OCI-LY3 (cell line): Measurements from ENCODE around the gene SULF2.

Experiments
- H2AFZ ChIP-seq: fragments of 200-600, 300-600 bp; shearing (Covaris generic); 2 replicates; pipeline ENCODE4 v1.6.0; 2014; ENCODE audit warnings: antibody characterized with exemption, low read depth, low read length
- H3K27ac ChIP-seq: fragments of 200-600, 300-600 bp; sonication (generic); 2 replicates; pipeline ENCODE4 v1.5.1; 2014; ENCODE audit warnings: mild to moderate bottlenecking, low read length, moderate library complexity, mixed read lengths
- H3K27me3 ChIP-seq: fragments of 200-600, 300-600 bp; sonication (generic); 2 replicates; pipeline ENCODE4 v1.6.1; 2014; ENCODE audit warnings: low read depth, low read length, mixed read lengths
- H3K36me3 ChIP-seq: fragments of 200-600, 300-600 bp; sonication (generic); replicated peaks from 2 replicates; pipeline ENCODE3; 2014; ENCODE audit warnings: low read depth, low read length, mixed read lengths
- H3K4me1 ChIP-seq: fragments of 300-600, 200-600 bp; sonication (generic); 2 replicates; pipeline ENCODE4 v1.6.1; 2014; ENCODE audit warnings: low read length, mixed read lengths
- H3K4me2 ChIP-seq: fragments of 200-600, 300-600 bp; sonication (generic); 2 replicates; pipeline ENCODE4 v1.6.1; 2014; ENCODE audit warnings: low read length, mixed read lengths
- H3K4me3 ChIP-seq: fragments of 300-600, 200-600 bp; sonication (generic); 2 replicates; pipeline ENCODE4 v1.5.1; 2014; ENCODE audit warnings: antibody characterized with exemption, mild to moderate bottlenecking, low read length, moderate library complexity
- H3K79me2 ChIP-seq: fragments of 300-600, 200-600 bp; shearing (Covaris generic); 2 replicates; pipeline ENCODE4 v1.6.1; 2014; ENCODE audit warnings: mild to moderate bottlenecking, low read length, mixed read lengths
- H3K9ac ChIP-seq: fragments of 300-600, 200-600 bp; shearing (Covaris generic); 2 replicates; pipeline ENCODE4 v1.6.0; 2014; ENCODE audit warnings: mild to moderate bottlenecking, low read length, moderate library complexity
- H3K9me3 ChIP-seq: fragments of 200-600, 300-600 bp; shearing (Covaris generic); 2 replicates; pipeline ENCODE4 v1.6.1; 2014; ENCODE audit warnings: low read length, mixed read lengths; ENCODE audit not compliant: insufficient read depth
- H4K20me1 ChIP-seq: fragments of 200-600, 300-600 bp; sonication (generic); 2 replicates; pipeline ENCODE4 v1.6.1; 2016; ENCODE audit warnings: low read length, mixed read lengths; ENCODE audit not compliant: insufficient read depth
- EZH2phosphoT487 ChIP-seq: fragments of 200-600 bp; shearing (Covaris generic); IDR thresholded peaks from 2 replicates; pipeline ENCODE4 v1.6.1; 2018; ENCODE audit warnings: antibody characterized with exemption, mixed run types, low read depth
- TF ChIP-seq, protein P1 (sequence below): fragments of 200-600, 300-600 bp; sonication (generic); IDR thresholded peaks from 2 replicates; pipeline ENCODE4 v1.5.1; 2014; ENCODE audit warnings: antibody characterized with exemption, low read length, low read depth

SULF2 gene

DNA sequence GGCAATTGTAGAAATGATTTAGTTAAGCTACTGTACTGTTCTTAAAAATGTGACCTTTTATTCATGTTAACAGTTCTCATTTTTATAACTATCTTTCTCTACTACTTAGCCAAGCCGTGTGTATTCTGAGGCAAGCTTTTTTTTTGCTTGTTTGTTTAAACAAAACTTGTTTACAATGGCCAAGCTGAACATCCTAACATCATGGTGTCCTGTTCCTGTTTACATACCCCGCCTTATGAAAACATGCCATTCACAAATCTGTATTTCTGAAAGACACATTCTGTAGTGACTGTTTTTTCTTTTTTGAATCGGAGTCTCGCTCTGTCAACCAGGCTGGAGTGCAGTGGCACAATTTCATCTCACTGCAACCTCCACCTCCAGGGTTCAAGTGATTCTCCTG is 142.7 kb downstream of the SULF2 start:
- TF ChIP-seq EZH2phosphoT487: no peak
- TF ChIP-seq, protein P1, sequence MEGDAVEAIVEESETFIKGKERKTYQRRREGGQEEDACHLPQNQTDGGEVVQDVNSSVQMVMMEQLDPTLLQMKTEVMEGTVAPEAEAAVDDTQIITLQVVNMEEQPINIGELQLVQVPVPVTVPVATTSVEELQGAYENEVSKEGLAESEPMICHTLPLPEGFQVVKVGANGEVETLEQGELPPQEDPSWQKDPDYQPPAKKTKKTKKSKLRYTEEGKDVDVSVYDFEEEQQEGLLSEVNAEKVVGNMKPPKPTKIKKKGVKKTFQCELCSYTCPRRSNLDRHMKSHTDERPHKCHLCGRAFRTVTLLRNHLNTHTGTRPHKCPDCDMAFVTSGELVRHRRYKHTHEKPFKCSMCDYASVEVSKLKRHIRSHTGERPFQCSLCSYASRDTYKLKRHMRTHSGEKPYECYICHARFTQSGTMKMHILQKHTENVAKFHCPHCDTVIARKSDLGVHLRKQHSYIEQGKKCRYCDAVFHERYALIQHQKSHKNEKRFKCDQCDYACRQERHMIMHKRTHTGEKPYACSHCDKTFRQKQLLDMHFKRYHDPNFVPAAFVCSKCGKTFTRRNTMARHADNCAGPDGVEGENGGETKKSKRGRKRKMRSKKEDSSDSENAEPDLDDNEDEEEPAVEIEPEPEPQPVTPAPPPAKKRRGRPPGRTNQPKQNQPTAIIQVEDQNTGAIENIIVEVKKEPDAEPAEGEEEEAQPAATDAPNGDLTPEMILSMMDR: no peak
- H3K27me3 ChIP-seq: no peaks in the 10 kb centered on the region

DNA sequence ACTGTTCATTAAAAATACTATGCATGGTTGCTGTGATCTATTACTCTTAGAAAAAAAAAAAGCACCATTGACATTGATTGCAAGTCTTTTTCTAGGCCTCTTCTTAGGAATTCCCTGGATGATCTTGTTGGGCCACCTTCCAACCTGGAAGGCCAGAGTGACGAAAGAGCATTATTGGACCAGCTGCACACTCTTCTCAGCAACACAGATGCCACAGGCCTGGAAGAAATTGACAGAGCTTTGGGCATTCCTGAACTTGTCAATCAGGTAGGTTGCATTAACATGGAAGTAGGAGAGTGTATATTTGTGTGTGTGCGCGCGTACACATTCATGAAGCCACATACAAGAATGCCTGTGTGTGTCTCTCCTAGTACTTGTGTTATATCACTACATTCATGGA is 143.2 kb downstream of the SULF2 start:
- Histone ChIP-seq H3K4me1 (no peaks in the 10 kb centered on the region), H3K9me3 (no peaks in the 10 kb centered on the region), H4K20me1 (peaks cover 31% of the 10 kb centered on the region), H3K4me3 (no peak overlapping the region), H3K9ac (no peak overlapping the region), H2AFZ (no peak overlapping the region), H3K79me2 (peaks cover 11% of the 10 kb centered on the region), H3K36me3 (peaks cover 81% of the 10 kb centered on the region), H3K27me3 (no peaks in the 10 kb centered on the region), H3K4me2 (no peak overlapping the region), H3K27ac (no peak overlapping the region)
- no peak for TF ChIP-seq EZH2phosphoT487
- TF ChIP-seq, protein P1: no peak

More for the DNA sequence above, 142.7 kb downstream of the SULF2 start:
- Histone ChIP-seq H2AFZ (no peak overlapping the region), H3K9me3 (no peaks in the 10 kb centered on the region), H3K9ac (no peak overlapping the region), H3K27ac (no peak overlapping the region), H3K4me1 (no peaks in the 10 kb centered on the region), H3K4me3 (no peak overlapping the region), H3K79me2 (peaks cover 11% of the 10 kb centered on the region), H3K36me3 (peaks cover 81% of the 10 kb centered on the region), H4K20me1 (peaks cover 34% of the 10 kb centered on the region), H3K4me2 (no peak overlapping the region)

- Histone ChIP-seq H3K4me2 (no peak overlapping the region), H3K36me3 (peaks cover 81% of the 10 kb centered on the region), H4K20me1 (peaks cover 15% of the 10 kb centered on the region; the same call in 1 of the 2 replicates), H3K27ac (no peak overlapping the region), H3K4me1 (no peaks in the 10 kb centered on the region), H3K4me3 (no peak overlapping the region), H2AFZ (no peak overlapping the region), H3K9ac (no peak overlapping the region), H3K79me2 (peaks cover 16% of the 10 kb centered on the region), H3K27me3 (no peaks in the 10 kb centered on the region), H3K9me3 (no peaks in the 10 kb centered on the region)
- TF ChIP-seq, protein P1: no peak
- no peak for TF ChIP-seq EZH2phosphoT487
These were observed 146.4 kb downstream of the SULF2 start for GRCh38 chr20:47638851-47639250.

- Histone ChIP-seq H2AFZ (no peak overlapping the region), H3K79me2 (peaks cover 33% of the 10 kb centered on the region), H4K20me1 (peaks cover 27% of the 10 kb centered on the region; the same call in 1 of the 2 replicates), H3K36me3 (peaks cover 79% of the 10 kb centered on the region), H3K27me3 (no peaks in the 10 kb centered on the region), H3K4me1 (peaks cover 8% of the 10 kb centered on the region), H3K9ac (no peak overlapping the region), H3K27ac (no peak overlapping the region), H3K4me2 (no peak overlapping the region), H3K9me3 (no peaks in the 10 kb centered on the region), H3K4me3 (no peak overlapping the region)
- TF ChIP-seq EZH2phosphoT487: no peak
- TF ChIP-seq, protein P1: no peak
These were observed 150.0 kb downstream of the SULF2 start for GRCh38 chr20:47635256-47635655.
